IMR-90 (cell line): ENCODE data around the gene HBEGF. TPM values are rescaled to one million over a fixed set of nuclear protein-coding genes. Genes with fewer than 3 reads are reported as not detected.

Experiments used
- ATAC-seq: fragments of 200-7000 bp; cut with Tn5 transposase; 2 replicates; pipeline ENCODE4 v1.9.1; 2020; ENCODE audit warnings: low read depth, mild to moderate bottlenecking, moderate library complexity
- BruUV-seq: library from RNA; stranded (reverse); fragments of 400-500 nt; replicated peaks from 2 replicates; lab custom pipeline; 2021; lab: Mats Ljungman, UMichigan
- CTCF ChIA-PET: fragments of 300-600 bp; formaldehyde crosslinking; extraction: SDS; loops from one replicate; lab custom pipeline; 2021; ENCODE audit warnings: antibody characterized with exemption; lab: Yijun Ruan, JAX
- POLR2A ChIA-PET: fragments of 300-600 bp; sonication (Branson Sonifier 250); formaldehyde crosslinking; loops from one replicate; lab custom pipeline; 2022; ENCODE audit warnings: antibody characterized with exemption; ENCODE audit not compliant: unreplicated experiment; lab: Charles Lee
- DNase-seq: peaks from one replicate; pipeline ENCODE4 v3.0.0; 2013
- H2AFZ ChIP-seq: replicated peaks from 2 replicates; pipeline ENCODE3; 2013; ENCODE audit warnings: low read length, mild to moderate bottlenecking; ENCODE audit not compliant: poor library complexity
- H2AK5ac ChIP-seq: 2 replicates; pipeline ENCODE4 v1.6.1; 2013; ENCODE audit warnings: low read depth, low read length, inconsistent platforms
- H2AK9ac ChIP-seq: replicated peaks from 2 replicates; pipeline ENCODE3; 2013; ENCODE audit warnings: mild to moderate bottlenecking, low read depth, low read length, moderate library complexity; ENCODE audit not compliant: poor library complexity
- H2BK120ac ChIP-seq: 2 replicates; pipeline ENCODE4 v1.6.1; 2013; ENCODE audit warnings: low read depth, low read length, inconsistent platforms
- H2BK15ac ChIP-seq: 3 replicates; pipeline ENCODE4 v1.6.1; 2013; ENCODE audit warnings: low read depth, low read length, inconsistent platforms
- H2BK20ac ChIP-seq: 2 replicates; pipeline ENCODE4 v1.6.1; 2013; ENCODE audit warnings: low read depth, mild to moderate bottlenecking, inconsistent platforms, low read length, moderate library complexity
- H2BK5ac ChIP-seq: 2 replicates; pipeline ENCODE4 v1.6.1; 2013; ENCODE audit warnings: mild to moderate bottlenecking, low read depth, low read length, inconsistent platforms; ENCODE audit not compliant: poor library complexity, severe bottlenecking
- H3K14ac ChIP-seq: replicated peaks from 2 replicates; pipeline ENCODE4 v1.6.1; 2013; ENCODE audit warnings: low read depth, low read length, inconsistent platforms
- H3K18ac ChIP-seq: 2 replicates; pipeline ENCODE4 v1.6.1; 2013; ENCODE audit warnings: low read depth, low read length, control low read depth
- H3K23ac ChIP-seq: 2 replicates; pipeline ENCODE4 v1.6.1; 2013; ENCODE audit warnings: low read depth, low read length, inconsistent platforms
- H3K27ac ChIP-seq: 2 replicates; pipeline ENCODE4 v1.5.1; 2013; ENCODE audit warnings: mild to moderate bottlenecking, control low read depth, low read length; ENCODE audit not compliant: insufficient read depth
- H3K27me3 ChIP-seq: 2 replicates; pipeline ENCODE4 v1.6.1; 2013; ENCODE audit warnings: low read length; ENCODE audit not compliant: control insufficient read depth, insufficient read depth
- H3K36me3 ChIP-seq: 2 replicates; pipeline ENCODE4 v1.6.1; 2013; ENCODE audit warnings: low read length, mixed read lengths; ENCODE audit not compliant: control insufficient read depth, insufficient read depth
- H3K4ac ChIP-seq: 2 replicates; pipeline ENCODE4 v1.6.1; 2013; ENCODE audit warnings: low read depth, low read length, inconsistent platforms
- H3K4me1 ChIP-seq: 2 replicates; pipeline ENCODE4 v1.6.1; 2013; ENCODE audit warnings: low read length, mixed read lengths; ENCODE audit not compliant: control insufficient read depth, insufficient read depth
- H3K4me2 ChIP-seq: 2 replicates; pipeline ENCODE4 v1.6.1; 2013; ENCODE audit warnings: low read depth, mild to moderate bottlenecking, control low read depth, low read length, moderate library complexity
- H3K4me3 ChIP-seq: 2 replicates; pipeline ENCODE4 v1.5.1; 2013; ENCODE audit warnings: low read depth, mild to moderate bottlenecking, control low read depth, low read length, moderate library complexity; ENCODE audit not compliant: insufficient read depth
- H3K56ac ChIP-seq: 2 replicates; pipeline ENCODE4 v1.6.1; 2013; ENCODE audit warnings: low read length, inconsistent platforms; ENCODE audit not compliant: insufficient read depth; ENCODE audit errors: extremely low read depth
- H3K79me1 ChIP-seq, 2 experiments: 2 replicates each; pipeline ENCODE4 v1.6.1; 2013; ENCODE audit warnings: low read length in 2 of 2, inconsistent platforms in 1 of 2, low read depth in 1 of 2
- H3K9ac ChIP-seq: 2 replicates; pipeline ENCODE4 v1.6.1; 2013; ENCODE audit warnings: low read depth, low read length, control low read depth
- H3K9me1 ChIP-seq: 2 replicates; pipeline ENCODE4 v1.6.1; 2013; ENCODE audit warnings: low read length, inconsistent platforms; ENCODE audit not compliant: insufficient read depth
- H3K9me3 ChIP-seq: 2 replicates; pipeline ENCODE4 v1.6.1; 2013; ENCODE audit warnings: low read length; ENCODE audit not compliant: control insufficient read depth, insufficient read depth
- H4K20me1 ChIP-seq: 2 replicates; pipeline ENCODE4 v1.6.1; 2013; ENCODE audit warnings: low read length, inconsistent platforms; ENCODE audit not compliant: insufficient read depth
- H4K5ac ChIP-seq: 2 replicates; pipeline ENCODE4 v1.6.1; 2013; ENCODE audit warnings: mild to moderate bottlenecking, low read depth, low read length, control low read depth
- H4K8ac ChIP-seq, 2 experiments: 2 replicates each; pipeline ENCODE4 v1.6.1; 2013; ENCODE audit warnings: low read depth in 2 of 2, low read length in 2 of 2, control low read depth in 1 of 2, inconsistent platforms in 1 of 2
- H4K91ac ChIP-seq: 2 replicates; pipeline ENCODE4 v1.6.1; 2013; ENCODE audit warnings: low read depth, low read length, inconsistent platforms; ENCODE audit not compliant: insufficient read depth
- CHD1 ChIP-seq: IDR thresholded peaks from 2 replicates; pipeline ENCODE4 v1.6.1; 2012; ENCODE audit warnings: low read depth, low read length, improper control_type of control experiment
- RFX5 ChIP-seq: IDR thresholded peaks from 2 replicates; pipeline ENCODE4 v1.8.0; 2012; ENCODE audit warnings: low read depth, mild to moderate bottlenecking, low read length, moderate library complexity
- WGBS, 2 experiments: methylation state at CpG; one replicate each; pipeline versions ENCODE4 v1.1.5 to v1.1.7; 2013; ENCODE audit warnings: missing lambda C conversion rate in 2 of 2; ENCODE audit not compliant: insufficient read length in 1 of 2; ENCODE audit errors: extremely low coverage in 2 of 2; 5-methylcytosine and 5-hydroxymethylcytosine counted together
- dilution Hi-C: fragments of 300-500 bp; cut with HindIII; formaldehyde crosslinking; loops from one replicate; pipeline ENCODE4 v1.14.3; 2018; ENCODE audit warnings: low sequenced_read_pairs; ENCODE audit not compliant: unreplicated experiment
- in situ Hi-C: fragments of 300-500 bp; cut with MboI; formaldehyde crosslinking; loops from 3 replicates; pipeline ENCODE4 v1.14.3; 2019; ENCODE audit warnings: low sequenced_read_pairs, inconsistent platforms, mixed read lengths
- intact Hi-C: fragments of 100-400 bp; cut with micrococcal nuclease; formaldehyde crosslinking; loops from 2 replicates; pipeline ENCODE4 v1.10.0; 2022
- polyA plus RNA-seq, 3 experiments: library from polyadenylated mRNA; depleted of rRNA; stranded (reverse); fragments of >200 nt; gene quantifications; 2 replicates each; pipeline ENCODE4 v1.2.3, GENCODE V29; 2012; ENCODE audit warnings: low replicate concordance in 1 of 3
- total RNA-seq: library from RNA; depleted of rRNA; stranded (reverse); fragments of >200 nt; gene quantifications from 2 replicates; pipeline ENCODE4 v1.2.3, GENCODE V29; 2012
- TF ChIP-seq, protein P1 (sequence below): conservative IDR thresholded peaks from 2 replicates; pipeline ENCODE4 v1.5.1; 2012; ENCODE audit warnings: mild to moderate bottlenecking, low read depth, low read length, improper control_type of control experiment

The HBEGF gene
- total and polyA plus RNA-seq, 2 of the 4 experiments (the other 2 are of a cell fraction): 18.8 to 36.1 TPM

GRCh38 chr5:140339636-140340035, 6.8 kb downstream of the HBEGF start:
- ChIA-PET CTCF (interaction anchor here (1.4 kb wide), 1 partner anchor 95 kb away, joined by 4 read pairs; no protein-coding TSS in a partner anchor), POLR2A (no interaction called here)
- dilution Hi-C loops (no loop called here), intact Hi-C loops (no loop called here), in situ Hi-C loops (no loop called here)
- ATAC-seq: no peak
- Histone ChIP-seq H3K4me2 (no peak overlapping the region), H4K20me1 (no peaks in the 10 kb centered on the region; the same call in none of the 2 replicates), H2BK5ac (no peak overlapping the region), H2BK15ac (no peak overlapping the region), H3K36me3 (peaks cover 11% of the 10 kb centered on the region; the same call in 1 of the 2 replicates), H3K9me3 (no peaks in the 10 kb centered on the region), H3K56ac (no peak overlapping the region), H3K27ac (no peak overlapping the region), H2BK120ac (no peak overlapping the region), H3K4me1 (peaks cover 8% of the 10 kb centered on the region), H2AK9ac (no peak overlapping the region), H2BK20ac (no peak overlapping the region), H4K5ac (no peak overlapping the region), H2AFZ (no peak overlapping the region), H4K8ac (no peak overlapping the region), H3K9me1 (peaks cover 21% of the 10 kb centered on the region), H3K4me3 (no peak overlapping the region), H3K27me3 (no peaks in the 10 kb centered on the region), H3K14ac (no peak overlapping the region), H4K91ac (no peak overlapping the region), H3K23ac (no peak overlapping the region), H2AK5ac (no peak overlapping the region), H3K9ac (no peak overlapping the region), H3K4ac (no peak overlapping the region), H3K18ac (no peak overlapping the region), H3K79me1 (peaks cover 34 to 72% of the 10 kb centered on the region in 2 experiments)
- no TSS peak for BruUV-seq
- TF ChIP-seq CHD1: no peak
- TF ChIP-seq, protein P1, sequence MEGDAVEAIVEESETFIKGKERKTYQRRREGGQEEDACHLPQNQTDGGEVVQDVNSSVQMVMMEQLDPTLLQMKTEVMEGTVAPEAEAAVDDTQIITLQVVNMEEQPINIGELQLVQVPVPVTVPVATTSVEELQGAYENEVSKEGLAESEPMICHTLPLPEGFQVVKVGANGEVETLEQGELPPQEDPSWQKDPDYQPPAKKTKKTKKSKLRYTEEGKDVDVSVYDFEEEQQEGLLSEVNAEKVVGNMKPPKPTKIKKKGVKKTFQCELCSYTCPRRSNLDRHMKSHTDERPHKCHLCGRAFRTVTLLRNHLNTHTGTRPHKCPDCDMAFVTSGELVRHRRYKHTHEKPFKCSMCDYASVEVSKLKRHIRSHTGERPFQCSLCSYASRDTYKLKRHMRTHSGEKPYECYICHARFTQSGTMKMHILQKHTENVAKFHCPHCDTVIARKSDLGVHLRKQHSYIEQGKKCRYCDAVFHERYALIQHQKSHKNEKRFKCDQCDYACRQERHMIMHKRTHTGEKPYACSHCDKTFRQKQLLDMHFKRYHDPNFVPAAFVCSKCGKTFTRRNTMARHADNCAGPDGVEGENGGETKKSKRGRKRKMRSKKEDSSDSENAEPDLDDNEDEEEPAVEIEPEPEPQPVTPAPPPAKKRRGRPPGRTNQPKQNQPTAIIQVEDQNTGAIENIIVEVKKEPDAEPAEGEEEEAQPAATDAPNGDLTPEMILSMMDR: no peak
- no peak for TF ChIP-seq RFX5
- no peak for DNase-seq
- no CpG with 5 or more reads among the region's 4 CpGs for WGBS, 2 experiments
